GM21423 (cell line): Measurements from ENCODE around the gene HIGD1A.

Experiments used
- ATAC-seq: cut with Tn5 transposase; IDR thresholded peaks from one replicate; pipeline ENCODE4 v1.9.1; 2021; ENCODE audit warnings: mild to moderate bottlenecking, moderate library complexity; ENCODE audit not compliant: unreplicated experiment

The HIGD1A gene

GRCh38 chr3:42739401-42740158 lies 64.7 kb downstream of the HIGD1A start:
- ATAC-seq, result no peak

DNA sequence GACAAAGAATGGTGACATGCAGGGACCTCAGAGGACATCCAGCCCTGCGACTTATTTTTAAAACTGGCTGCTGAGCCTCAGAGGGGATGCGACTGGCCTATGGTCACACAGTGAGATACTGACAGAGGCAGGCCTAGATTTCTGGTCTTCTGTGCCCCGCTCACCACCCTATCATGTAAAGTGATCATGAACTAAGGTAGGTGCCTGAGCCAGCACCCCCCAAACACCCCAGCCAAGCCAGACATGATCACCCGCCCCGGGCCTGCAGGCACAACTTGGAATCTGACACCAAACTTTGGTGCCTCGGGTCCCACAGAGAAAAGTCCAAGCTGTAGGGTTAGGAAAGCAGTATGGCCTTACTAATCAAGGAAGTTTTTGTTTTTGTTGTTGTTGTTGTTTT lies 67.8 kb downstream of the HIGD1A start:
- no peak for ATAC-seq

DNA sequence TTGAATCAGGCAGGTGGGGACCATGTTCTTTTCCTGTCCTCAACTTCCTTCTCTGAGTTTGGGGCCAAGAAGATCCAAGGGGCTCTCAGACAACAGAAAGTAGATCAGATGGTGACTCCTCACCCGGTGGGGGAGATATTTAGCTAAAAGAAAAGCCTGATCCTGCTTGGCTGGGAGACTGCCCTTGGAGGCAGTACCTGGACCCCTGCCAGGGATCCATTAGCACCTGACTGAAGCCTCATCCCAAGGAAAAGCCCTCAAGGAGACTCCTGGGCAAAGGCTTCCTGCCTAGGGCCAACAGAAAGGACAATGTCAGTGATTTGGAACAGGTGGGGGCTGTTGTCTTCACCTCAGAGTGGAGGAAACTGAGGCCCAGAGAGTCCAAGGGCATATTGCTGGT lies 68.2 kb downstream of the HIGD1A start:
- ATAC-seq, result no peak

- no peak for ATAC-seq
Measured at GRCh38 chr3:42735615-42736014, 68.7 kb downstream of the HIGD1A start.

- ATAC-seq, result no peak
Measured at GRCh38 chr3:42735019-42735418, 69.3 kb downstream of the HIGD1A start.

DNA sequence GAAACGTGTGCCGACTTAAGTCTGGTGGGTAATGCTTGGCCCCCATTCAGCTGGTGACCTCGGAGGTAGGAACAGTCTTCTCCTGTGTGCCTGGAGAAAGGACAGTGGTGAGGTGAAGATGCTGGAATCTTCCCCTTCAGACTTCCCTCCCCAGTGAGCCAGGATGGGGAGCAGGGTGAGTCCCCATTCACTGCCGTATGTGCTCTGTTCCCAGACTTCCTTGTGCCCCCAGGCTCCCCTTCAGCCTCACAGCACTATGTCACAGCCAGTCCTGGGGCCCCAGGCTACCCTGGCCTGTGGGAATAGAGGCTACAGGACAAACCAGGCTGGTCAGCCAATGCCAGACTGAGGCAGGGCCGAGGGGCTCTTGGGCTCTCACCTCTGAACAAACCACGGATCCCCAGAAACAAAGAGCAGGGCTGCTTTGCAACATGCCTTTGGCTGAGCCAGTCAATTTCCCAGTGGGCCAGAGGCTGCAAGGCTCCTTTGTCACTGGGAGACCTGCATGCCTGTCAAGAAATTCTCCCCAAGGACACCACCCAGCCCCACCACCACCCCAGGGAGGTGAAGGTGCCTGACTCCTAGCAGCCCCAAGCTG lies 69.9 kb downstream of the HIGD1A start:
- ATAC-seq, result no peak

DNA sequence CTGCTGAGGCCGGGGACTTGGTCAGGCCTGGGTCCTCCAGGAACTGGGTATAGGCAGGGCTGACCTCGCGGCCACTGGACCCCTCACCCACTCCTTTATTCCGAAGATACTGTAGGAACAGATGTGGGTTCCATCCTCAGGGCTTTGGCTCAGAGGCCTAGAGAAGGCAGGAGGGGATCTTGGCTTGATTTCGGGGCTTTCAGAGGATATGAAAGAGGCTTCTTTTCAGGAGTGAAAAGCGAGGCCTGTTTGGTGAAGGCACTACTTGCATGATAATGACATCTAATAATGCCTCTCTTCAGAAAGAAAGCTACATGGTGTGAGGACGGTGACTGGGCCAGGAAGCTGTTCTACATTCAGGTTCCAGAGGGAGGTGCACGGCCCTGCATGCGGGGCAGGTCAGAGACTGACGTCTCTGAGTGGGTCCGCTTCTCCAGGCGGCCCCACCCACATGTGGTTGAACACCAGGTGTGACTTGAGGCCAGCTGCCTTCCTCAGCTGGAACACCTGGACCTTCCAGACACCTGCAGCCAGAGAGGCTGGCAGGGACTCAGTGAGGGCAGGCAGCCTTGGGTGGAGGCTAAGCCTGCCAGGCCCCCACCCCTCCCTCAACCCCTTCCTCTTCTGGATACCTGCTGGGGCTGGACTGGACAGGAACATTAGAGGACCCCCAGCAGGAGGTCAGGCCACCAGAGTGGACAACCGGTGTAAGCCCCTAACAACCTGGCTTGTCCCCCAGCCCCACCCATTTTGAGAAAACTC lies 70.6 kb downstream of the HIGD1A start:
- ATAC-seq, result no peak
